ENCODE measurements around the gene LFNG.
A peak's percentile ranks its signal among the peaks of the same experiment; 100 is the strongest.

The LFNG gene

GRCh38 chr7:2487586-2488271, 31.8 kb upstream of the LFNG start:
- peak; percentile 79 for DNase-seq

GRCh38 chr7:2488272-2488645, 31.3 kb upstream of the LFNG start:
- DNase-seq, result no peak

- no peak for DNase-seq
Observed at GRCh38 chr7:2488681-2489080, 30.9 kb upstream of the LFNG start.

GRCh38 chr7:2490181-2490651, 29.4 kb upstream of the LFNG start:
- no peak for DNase-seq

GRCh38 chr7:2492038-2492437, 27.5 kb upstream of the LFNG start:
- DNase-seq, result no peak

GRCh38 chr7:2493205-2494164, 26.1 kb upstream of the LFNG start:
- DNase-seq, result no peak

GRCh38 chr7:2494191-2495130, 25.1 kb upstream of the LFNG start:
- no peak for DNase-seq

- DNase-seq, result peak; percentile 91
Observed at GRCh38 chr7:2495418-2496299, 23.9 kb upstream of the LFNG start.

GRCh38 chr7:2496375-2496774, 23.2 kb upstream of the LFNG start:
- DNase-seq, result no peak

GRCh38 chr7:2497065-2497464, 22.5 kb upstream of the LFNG start:
- DNase-seq, result no peak

- peak; percentile 27 for DNase-seq
Observed at GRCh38 chr7:2497500-2498336, 21.9 kb upstream of the LFNG start.

- DNase-seq, result no peak
Observed at GRCh38 chr7:2498708-2499107, 20.9 kb upstream of the LFNG start.

GRCh38 chr7:2499181-2499580, 20.4 kb upstream of the LFNG start:
- no peak for DNase-seq

- DNase-seq, result no peak
Observed at GRCh38 chr7:2499719-2500430, 19.7 kb upstream of the LFNG start.

- no peak for DNase-seq
Observed at GRCh38 chr7:2500701-2501100, 18.9 kb upstream of the LFNG start.

GRCh38 chr7:2501947-2502646, 17.5 kb upstream of the LFNG start:
- no peak for DNase-seq

- no peak for DNase-seq
Observed at GRCh38 chr7:2502647-2502966, 17.0 kb upstream of the LFNG start.

GRCh38 chr7:2503056-2503941, 16.3 kb upstream of the LFNG start:
- DNase-seq, result no peak

Measured in NCI-H1694 (cell line).